Vagina (tissue), 2 donors: ENCODE results near the gene ZSCAN2.

Experiments used
- POLR2A ChIP-seq, 2 donors: fragments of 450-650 bp; IDR thresholded peaks; one replicate each; pipeline ENCODE4 v1.6.1; 2017; ENCODE audit warnings: antibody characterized with exemption in 2 of 2, mild to moderate bottlenecking in 2 of 2, moderate library complexity in 2 of 2
- POLR2AphosphoS5 ChIP-seq, 2 donors: sonication (generic); formaldehyde crosslinking; IDR thresholded peaks; one replicate each; pipeline ENCODE4 v1.9.0; 2017; ENCODE audit warnings: antibody characterized with exemption in 2 of 2, mild to moderate bottlenecking in 2 of 2, low read depth in 1 of 2; ENCODE audit not compliant: insufficient read depth in 1 of 2
- TF ChIP-seq, protein P1 (sequence below), 3 experiments: fragments of 450-650 bp in 2 of 3; fragments of 200-600 bp in 1 of 3; sonication (generic) in 1 of 3; IDR thresholded peaks; one replicate each; pipeline ENCODE4 v1.5.1; 2017 to 2019; ENCODE audit warnings: antibody characterized with exemption in 3 of 3, mild to moderate bottlenecking in 2 of 3, moderate library complexity in 2 of 3

DNA sequence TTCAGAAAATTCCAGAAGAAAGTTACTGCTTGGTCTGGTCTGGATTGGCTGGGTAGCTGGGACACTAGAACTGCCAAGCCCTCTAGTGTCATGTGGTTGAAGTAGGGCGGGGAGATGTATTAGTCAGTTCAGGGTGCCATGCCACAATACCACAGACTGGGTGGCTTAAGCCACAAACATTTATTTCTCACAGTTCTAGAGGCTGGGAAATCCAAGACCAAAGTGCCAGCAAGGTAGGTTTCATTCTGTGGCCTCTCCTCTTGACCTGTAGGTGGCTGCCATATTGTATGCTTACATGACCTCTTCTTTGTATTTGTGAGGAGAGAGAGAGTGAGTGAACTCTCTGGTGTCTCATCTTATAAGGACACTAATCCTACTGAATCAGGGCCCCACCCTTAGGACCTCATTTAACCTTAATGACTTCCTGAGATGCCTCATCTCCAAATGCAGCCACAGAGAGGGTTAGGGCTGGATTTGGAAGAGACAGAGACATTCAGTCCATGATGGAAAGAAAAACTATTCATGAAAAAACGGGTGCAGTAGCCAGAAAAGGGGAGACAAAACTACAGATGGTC is 18.1 kb upstream of the ZSCAN2 start:
- TF ChIP-seq, protein P1, sequence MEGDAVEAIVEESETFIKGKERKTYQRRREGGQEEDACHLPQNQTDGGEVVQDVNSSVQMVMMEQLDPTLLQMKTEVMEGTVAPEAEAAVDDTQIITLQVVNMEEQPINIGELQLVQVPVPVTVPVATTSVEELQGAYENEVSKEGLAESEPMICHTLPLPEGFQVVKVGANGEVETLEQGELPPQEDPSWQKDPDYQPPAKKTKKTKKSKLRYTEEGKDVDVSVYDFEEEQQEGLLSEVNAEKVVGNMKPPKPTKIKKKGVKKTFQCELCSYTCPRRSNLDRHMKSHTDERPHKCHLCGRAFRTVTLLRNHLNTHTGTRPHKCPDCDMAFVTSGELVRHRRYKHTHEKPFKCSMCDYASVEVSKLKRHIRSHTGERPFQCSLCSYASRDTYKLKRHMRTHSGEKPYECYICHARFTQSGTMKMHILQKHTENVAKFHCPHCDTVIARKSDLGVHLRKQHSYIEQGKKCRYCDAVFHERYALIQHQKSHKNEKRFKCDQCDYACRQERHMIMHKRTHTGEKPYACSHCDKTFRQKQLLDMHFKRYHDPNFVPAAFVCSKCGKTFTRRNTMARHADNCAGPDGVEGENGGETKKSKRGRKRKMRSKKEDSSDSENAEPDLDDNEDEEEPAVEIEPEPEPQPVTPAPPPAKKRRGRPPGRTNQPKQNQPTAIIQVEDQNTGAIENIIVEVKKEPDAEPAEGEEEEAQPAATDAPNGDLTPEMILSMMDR (IDR thresholded peaks at IDR 0.05), result no peak
- TF ChIP-seq POLR2AphosphoS5 (IDR thresholded peaks at IDR 0.05; ENCODE audit: insufficient read depth in 1 of 2, low read depth in 1 of 2) (no peak), POLR2A (IDR thresholded peaks at IDR 0.05) (no peak)
